ENCODE data around the gene TMEM37.

Gene TMEM37

GRCh38 chr2:119463136-119463535, 31.5 kb downstream of the TMEM37 start:
- Histone ChIP-seq H3K27me3 (ENCODE audit: insufficient read depth, low read length) (no peaks in the 10 kb centered on the region), H3K4me1 (ENCODE audit: insufficient read depth, low read length) (no peaks in the 10 kb centered on the region), H3K9me3 (ENCODE audit: low read length) (no peaks in the 10 kb centered on the region)

GRCh38 chr2:119463990-119464389, 32.3 kb downstream of the TMEM37 start:
- no peak overlapping the region for H2AFZ ChIP-seq (ENCODE audit: low read depth, low read length)
- no peaks in the 10 kb centered on the region for H3K9me3 ChIP-seq (ENCODE audit: low read length)
- H3K4me1 ChIP-seq (ENCODE audit: insufficient read depth, low read length): no peaks in the 10 kb centered on the region
- H3K4me3 ChIP-seq (ENCODE audit: low read length): no peak overlapping the region
- H3K36me3 ChIP-seq (ENCODE audit: insufficient read depth, low read length): no peaks in the 10 kb centered on the region
- no peaks in the 10 kb centered on the region for H3K27me3 ChIP-seq (ENCODE audit: insufficient read depth, low read length)

More at GRCh38 chr2:119463136-119463535, 31.5 kb downstream of the TMEM37 start:
- no peak overlapping the region for H3K4me3 ChIP-seq (ENCODE audit: low read length)
- H3K36me3 ChIP-seq (ENCODE audit: insufficient read depth, low read length): no peaks in the 10 kb centered on the region
- no peak overlapping the region for H2AFZ ChIP-seq (ENCODE audit: low read depth, low read length)

GRCh38 chr2:119464981-119465380, 33.3 kb downstream of the TMEM37 start:
- no peak overlapping the region for H3K4me3 ChIP-seq (ENCODE audit: low read length)
- H3K27me3 ChIP-seq (ENCODE audit: insufficient read depth, low read length): no peaks in the 10 kb centered on the region
- H2AFZ ChIP-seq (ENCODE audit: low read depth, low read length): no peak overlapping the region
- H3K4me1 ChIP-seq (ENCODE audit: insufficient read depth, low read length): no peaks in the 10 kb centered on the region
- no peaks in the 10 kb centered on the region for H3K9me3 ChIP-seq (ENCODE audit: low read length)
- H3K36me3 ChIP-seq (ENCODE audit: insufficient read depth, low read length): no peaks in the 10 kb centered on the region

- Histone ChIP-seq H3K36me3 (ENCODE audit: insufficient read depth, low read length) (no peaks in the 10 kb centered on the region), H2AFZ (ENCODE audit: low read depth, low read length) (no peak overlapping the region), H3K27me3 (ENCODE audit: insufficient read depth, low read length) (no peaks in the 10 kb centered on the region), H3K4me3 (ENCODE audit: low read length) (no peak overlapping the region), H3K9me3 (ENCODE audit: low read length) (no peaks in the 10 kb centered on the region), H3K4me1 (ENCODE audit: insufficient read depth, low read length) (no peaks in the 10 kb centered on the region)
Measured at GRCh38 chr2:119465687-119466086, 34.0 kb downstream of the TMEM37 start.

GRCh38 chr2:119466373-119466772, 34.7 kb downstream of the TMEM37 start:
- Histone ChIP-seq H3K27me3 (ENCODE audit: insufficient read depth, low read length) (no peaks in the 10 kb centered on the region), H3K4me3 (ENCODE audit: low read length) (no peak overlapping the region), H3K4me1 (ENCODE audit: insufficient read depth, low read length) (no peaks in the 10 kb centered on the region), H2AFZ (ENCODE audit: low read depth, low read length) (no peak overlapping the region), H3K36me3 (ENCODE audit: insufficient read depth, low read length) (no peaks in the 10 kb centered on the region), H3K9me3 (ENCODE audit: low read length) (no peaks in the 10 kb centered on the region)

GRCh38 chr2:119468154-119468955, 36.7 kb downstream of the TMEM37 start:
- H3K27me3 ChIP-seq (ENCODE audit: insufficient read depth, low read length): no peaks in the 10 kb centered on the region
- H3K9me3 ChIP-seq (ENCODE audit: low read length): no peaks in the 10 kb centered on the region
- H2AFZ ChIP-seq (ENCODE audit: low read depth, low read length): no peak overlapping the region
- no peaks in the 10 kb centered on the region for H3K4me1 ChIP-seq (ENCODE audit: insufficient read depth, low read length)
- H3K4me3 ChIP-seq (ENCODE audit: low read length): no peak overlapping the region
- H3K36me3 ChIP-seq (ENCODE audit: insufficient read depth, low read length): no peaks in the 10 kb centered on the region

- H3K4me3 ChIP-seq (ENCODE audit: low read length): no peak overlapping the region
Measured at GRCh38 chr2:119469131-119469530, 37.5 kb downstream of the TMEM37 start.

GRCh38 chr2:119469661-119470297, 38.1 kb downstream of the TMEM37 start:
- Histone ChIP-seq H3K27me3 (ENCODE audit: insufficient read depth, low read length) (no peaks in the 10 kb centered on the region), H2AFZ (ENCODE audit: low read depth, low read length) (no peak overlapping the region), H3K36me3 (ENCODE audit: insufficient read depth, low read length) (no peaks in the 10 kb centered on the region), H3K4me3 (ENCODE audit: low read length) (no peak overlapping the region), H3K4me1 (ENCODE audit: insufficient read depth, low read length) (no peaks in the 10 kb centered on the region), H3K9me3 (ENCODE audit: low read length) (no peaks in the 10 kb centered on the region)

More at GRCh38 chr2:119469131-119469530, 37.5 kb downstream of the TMEM37 start:
- Histone ChIP-seq H2AFZ (ENCODE audit: low read depth, low read length) (no peak overlapping the region), H3K9me3 (ENCODE audit: low read length) (no peaks in the 10 kb centered on the region), H3K4me1 (ENCODE audit: insufficient read depth, low read length) (no peaks in the 10 kb centered on the region), H3K36me3 (ENCODE audit: insufficient read depth, low read length) (no peaks in the 10 kb centered on the region), H3K27me3 (ENCODE audit: insufficient read depth, low read length) (no peaks in the 10 kb centered on the region)

- H2AFZ ChIP-seq (ENCODE audit: low read depth, low read length): no peak overlapping the region
- H3K36me3 ChIP-seq (ENCODE audit: insufficient read depth, low read length): no peaks in the 10 kb centered on the region
- H3K27me3 ChIP-seq (ENCODE audit: insufficient read depth, low read length): no peaks in the 10 kb centered on the region
- H3K9me3 ChIP-seq (ENCODE audit: low read length): no peaks in the 10 kb centered on the region
- no peak overlapping the region for H3K4me3 ChIP-seq (ENCODE audit: low read length)
- H3K4me1 ChIP-seq (ENCODE audit: insufficient read depth, low read length): no peaks in the 10 kb centered on the region
Measured at GRCh38 chr2:119472749-119473148, 41.1 kb downstream of the TMEM37 start.

- H3K4me3 ChIP-seq (ENCODE audit: low read length): no peak overlapping the region
- no peaks in the 10 kb centered on the region for H3K9me3 ChIP-seq (ENCODE audit: low read length)
- no peaks in the 10 kb centered on the region for H3K27me3 ChIP-seq (ENCODE audit: insufficient read depth, low read length)
- no peaks in the 10 kb centered on the region for H3K36me3 ChIP-seq (ENCODE audit: insufficient read depth, low read length)
- no peaks in the 10 kb centered on the region for H3K4me1 ChIP-seq (ENCODE audit: insufficient read depth, low read length)
- no peak overlapping the region for H2AFZ ChIP-seq (ENCODE audit: low read depth, low read length)
Measured at GRCh38 chr2:119473621-119474370, 42.1 kb downstream of the TMEM37 start.

- no peak overlapping the region for H2AFZ ChIP-seq (ENCODE audit: low read depth, low read length)
- H3K4me3 ChIP-seq (ENCODE audit: low read length): no peak overlapping the region
- H3K36me3 ChIP-seq (ENCODE audit: insufficient read depth, low read length): no peaks in the 10 kb centered on the region
- no peaks in the 10 kb centered on the region for H3K27me3 ChIP-seq (ENCODE audit: insufficient read depth, low read length)
- H3K4me1 ChIP-seq (ENCODE audit: insufficient read depth, low read length): no peaks in the 10 kb centered on the region
- no peaks in the 10 kb centered on the region for H3K9me3 ChIP-seq (ENCODE audit: low read length)
Measured at GRCh38 chr2:119474371-119475224, 42.9 kb downstream of the TMEM37 start.

- Histone ChIP-seq H2AFZ (ENCODE audit: low read depth, low read length) (no peak overlapping the region), H3K9me3 (ENCODE audit: low read length) (no peaks in the 10 kb centered on the region), H3K27me3 (ENCODE audit: insufficient read depth, low read length) (no peaks in the 10 kb centered on the region), H3K4me3 (ENCODE audit: low read length) (no peak overlapping the region), H3K4me1 (ENCODE audit: insufficient read depth, low read length) (no peaks in the 10 kb centered on the region), H3K36me3 (ENCODE audit: insufficient read depth, low read length) (no peaks in the 10 kb centered on the region)
Measured at GRCh38 chr2:119475225-119475856, 43.7 kb downstream of the TMEM37 start.
